GM18870 (cell line): ENCODE data around the gene VPS35.
"Not testable (repeated sequence)": the region's sequence is repeated elsewhere in the genome, so short reads cannot be mapped to it uniquely, and the experiment has no call there.

Experiments
- ATAC-seq: cut with Tn5 transposase; IDR thresholded peaks from one replicate; pipeline ENCODE4 v1.9.1; 2021; ENCODE audit warnings: moderate library complexity; ENCODE audit not compliant: unreplicated experiment

The VPS35 gene

DNA sequence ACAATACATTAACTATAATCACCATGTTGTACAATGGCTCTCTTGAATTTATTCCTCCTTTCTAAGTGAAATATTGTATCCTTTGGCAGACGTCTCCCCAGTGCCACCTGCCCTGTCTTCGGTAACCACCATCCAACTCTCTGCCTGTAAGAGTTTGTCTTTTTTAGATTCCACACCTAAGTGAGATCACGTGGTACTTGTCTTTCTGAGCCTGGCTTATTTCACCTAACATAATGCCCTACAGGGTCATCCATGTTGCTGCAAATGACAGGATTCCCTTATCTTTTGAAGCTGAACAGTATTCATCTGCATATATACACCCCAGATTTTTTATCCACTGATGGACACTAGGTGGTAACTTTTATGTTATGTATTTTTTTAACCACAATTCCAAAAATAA, 24.7 kb upstream of the VPS35 start:
- ATAC-seq = no peak

DNA sequence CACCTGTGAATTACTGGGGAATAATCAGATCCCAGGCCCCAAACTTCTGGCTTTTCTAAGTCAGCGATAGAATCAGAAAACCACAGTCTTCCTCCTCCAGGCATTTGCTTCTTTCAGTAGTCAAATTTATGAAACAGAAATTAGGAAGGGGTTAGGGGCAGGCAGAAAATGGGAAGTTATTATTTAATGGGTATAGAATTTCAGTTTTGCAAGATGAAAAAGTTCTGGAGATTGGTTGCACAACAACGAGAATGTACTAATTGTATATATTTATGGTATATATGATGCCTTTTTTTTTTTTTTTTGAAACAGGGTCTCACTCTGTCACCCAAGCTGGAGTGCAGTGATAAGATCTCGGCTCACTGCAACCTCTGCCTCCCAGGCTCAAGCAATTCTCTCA, 23.9 kb upstream of the VPS35 start:
- no peak for ATAC-seq

DNA sequence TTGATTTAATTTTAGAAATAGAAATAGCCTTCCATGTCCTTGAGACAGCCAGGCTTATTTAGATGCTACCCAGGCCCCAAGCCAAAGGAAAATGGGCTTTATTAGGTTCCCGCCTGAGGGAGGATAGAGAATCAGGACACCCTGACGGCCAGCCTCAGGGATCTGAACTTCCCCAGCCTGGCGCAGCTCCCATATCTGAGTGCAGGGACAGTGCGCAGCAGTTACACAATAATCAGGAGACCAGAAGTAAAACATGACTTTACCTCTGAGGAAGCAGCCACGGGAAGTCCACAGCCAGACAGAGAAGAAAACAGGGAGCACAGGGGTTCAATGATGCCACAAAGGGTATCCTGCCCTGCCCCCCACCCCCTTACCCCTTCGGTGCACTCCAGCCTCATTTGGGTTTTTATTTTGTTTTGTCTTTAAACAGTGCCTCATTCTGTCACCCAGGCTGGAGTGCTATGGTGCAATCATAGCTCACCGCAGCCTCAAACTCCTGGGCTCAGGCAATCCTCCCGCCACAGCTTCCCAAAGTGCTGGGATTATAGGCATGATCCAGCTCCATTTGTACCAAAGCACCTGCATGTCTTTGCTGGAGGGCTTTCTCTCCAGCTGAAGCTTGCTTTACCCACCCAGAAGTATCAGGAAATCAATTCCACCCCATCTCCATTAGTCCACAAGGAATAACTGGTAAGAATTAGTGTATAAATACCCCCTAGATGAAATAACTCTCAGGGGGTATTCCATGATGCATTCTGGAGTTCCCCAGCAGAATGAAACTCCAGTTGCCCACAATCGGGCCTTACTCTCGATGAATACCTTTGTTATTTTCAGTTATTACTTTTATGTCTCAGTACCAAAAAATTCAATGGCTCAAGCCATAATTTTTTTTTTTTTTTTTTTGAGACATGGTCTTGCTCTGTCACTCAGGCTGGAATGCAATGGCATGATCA, 22.4 kb upstream of the VPS35 start:
- no peak for ATAC-seq

DNA sequence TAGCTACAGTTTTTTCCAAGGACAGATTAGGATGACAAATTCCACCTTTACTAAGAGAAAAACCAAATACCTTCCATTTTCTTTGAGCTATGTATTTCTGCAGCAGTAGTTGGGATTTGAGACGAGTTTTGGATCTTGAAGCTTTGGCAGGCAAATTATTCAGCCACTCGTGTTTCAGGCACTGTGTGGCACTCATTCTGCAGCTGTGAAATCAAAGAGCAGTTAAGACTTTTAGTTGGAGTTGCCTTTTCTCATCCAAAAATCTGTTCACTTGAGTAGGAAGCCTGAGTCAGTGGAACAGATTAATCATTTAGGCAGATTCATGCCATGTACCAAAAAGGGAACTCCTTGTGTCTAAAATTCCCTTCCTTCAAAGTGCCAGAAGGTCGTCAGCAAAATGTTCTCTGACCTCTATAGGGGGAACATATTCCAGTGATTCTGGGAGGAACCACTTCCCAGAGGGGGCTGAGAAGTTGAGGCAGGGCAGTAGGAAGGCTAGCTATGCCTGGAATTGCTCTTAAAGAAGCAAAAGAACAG, 20.6 kb upstream of the VPS35 start:
- ATAC-seq = no peak

DNA sequence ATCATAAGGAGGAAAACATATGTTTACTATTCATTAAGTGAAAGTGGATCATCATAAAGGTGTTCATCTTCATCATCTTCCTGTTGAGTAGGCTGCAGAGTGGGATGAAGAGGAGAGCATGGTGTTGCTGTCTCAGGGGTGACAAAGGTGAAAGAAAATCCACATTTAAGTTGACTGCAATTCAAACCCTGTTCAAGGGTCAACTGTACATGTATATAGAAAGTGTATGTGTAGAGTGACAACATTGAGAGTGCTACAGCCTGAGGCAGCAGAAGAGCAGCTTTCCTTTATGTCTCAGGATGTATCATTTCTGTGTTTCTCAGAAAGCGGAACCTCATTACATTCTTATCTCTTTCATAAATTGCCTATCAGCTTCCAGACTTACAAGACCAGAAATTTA, 17.7 kb upstream of the VPS35 start:
- ATAC-seq = no peak

DNA sequence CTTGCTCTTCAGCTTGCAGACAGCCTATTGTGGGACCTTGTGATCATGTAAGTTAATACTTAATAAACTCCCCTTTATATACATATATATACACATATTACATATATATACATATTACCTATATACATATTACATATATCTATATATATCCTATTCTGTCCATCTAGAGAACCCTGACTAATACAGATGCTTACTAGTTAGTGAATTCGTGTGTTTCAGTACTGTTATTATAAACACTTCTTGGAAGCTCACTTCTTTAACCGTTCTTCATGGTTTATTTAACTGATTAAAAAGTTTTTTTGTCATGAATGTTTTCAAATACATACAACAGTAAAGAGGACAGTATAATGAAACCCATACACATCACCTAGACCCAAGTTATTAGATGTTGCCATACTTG, 13.1 kb upstream of the VPS35 start:
- ATAC-seq = no peak

DNA sequence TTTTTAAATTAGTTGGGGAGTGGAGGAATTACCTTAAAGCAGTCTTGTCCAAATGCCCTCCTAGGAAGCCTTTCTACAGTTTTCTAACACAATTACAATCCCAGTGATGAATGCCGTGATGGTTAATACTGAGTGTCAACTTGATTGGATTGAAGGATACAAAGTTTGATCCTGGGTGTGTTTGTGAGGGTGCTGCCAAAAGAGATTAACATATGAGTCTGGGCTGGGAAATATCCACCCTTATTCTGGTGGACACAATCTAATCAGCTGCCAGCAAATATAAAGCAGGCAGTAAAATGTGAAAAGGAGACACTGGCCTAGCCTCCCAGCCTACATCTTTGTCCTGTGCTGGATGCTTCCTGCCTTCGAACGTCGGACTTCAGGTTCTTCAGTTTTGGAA, 12.6 kb upstream of the VPS35 start:
- ATAC-seq = no peak

DNA sequence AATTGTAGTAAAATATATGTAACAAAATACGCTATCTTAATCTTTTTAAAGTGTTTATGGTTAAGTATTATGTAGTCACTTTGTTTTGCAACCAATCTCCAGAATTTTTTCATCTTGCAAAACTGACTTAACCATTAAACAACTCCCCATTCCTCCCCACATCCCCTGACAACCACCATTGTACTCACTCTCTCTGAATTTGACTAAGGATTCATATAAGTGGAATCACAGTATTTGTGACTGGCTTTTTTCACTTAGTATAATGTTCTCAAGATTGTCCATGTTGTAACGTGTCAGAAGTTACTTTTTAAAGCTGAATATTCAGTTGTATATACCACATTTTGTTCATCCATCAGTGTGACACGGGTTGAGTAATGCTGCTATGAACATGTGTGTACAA, 11.1 kb upstream of the VPS35 start:
- ATAC-seq = no peak

DNA sequence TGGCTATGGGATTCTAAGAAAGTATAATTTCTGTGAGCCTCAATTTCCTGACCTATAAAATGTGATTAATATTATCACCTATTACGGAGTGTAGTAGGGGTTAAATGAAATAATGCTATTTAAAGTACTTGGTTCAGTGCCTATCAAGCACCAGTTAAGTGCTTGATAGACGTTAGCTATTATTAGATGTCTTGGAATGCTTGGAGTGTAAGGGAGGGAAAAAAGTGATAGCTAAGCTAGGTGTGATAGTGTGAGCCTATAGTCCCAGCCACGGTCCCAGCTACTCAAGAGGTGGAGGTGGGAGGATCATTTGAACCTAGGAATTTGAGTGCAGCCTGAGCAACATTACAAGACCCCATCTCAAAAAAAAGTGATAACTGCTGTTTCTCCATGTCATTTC, 8.0 kb upstream of the VPS35 start:
- no peak for ATAC-seq

DNA sequence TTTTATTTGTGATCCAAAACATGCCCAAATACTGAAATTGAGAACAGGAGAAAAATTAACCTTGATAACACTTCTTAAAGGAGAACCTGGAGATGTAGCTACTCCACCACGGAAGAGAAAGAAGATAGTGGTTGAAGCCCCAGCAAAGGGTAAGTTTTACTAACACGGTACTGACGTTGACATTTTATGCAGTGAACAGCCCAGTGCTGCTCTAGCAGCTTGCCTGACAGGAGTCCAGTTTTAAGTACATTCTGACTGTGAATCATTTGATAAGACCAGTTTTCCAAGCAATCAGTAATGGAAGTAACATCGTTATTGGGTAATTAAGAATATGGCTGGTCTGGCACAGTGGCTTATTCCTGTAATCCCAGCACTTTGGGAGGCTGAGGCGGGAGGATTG, 7.0 kb upstream of the VPS35 start:
- ATAC-seq = no peak

DNA sequence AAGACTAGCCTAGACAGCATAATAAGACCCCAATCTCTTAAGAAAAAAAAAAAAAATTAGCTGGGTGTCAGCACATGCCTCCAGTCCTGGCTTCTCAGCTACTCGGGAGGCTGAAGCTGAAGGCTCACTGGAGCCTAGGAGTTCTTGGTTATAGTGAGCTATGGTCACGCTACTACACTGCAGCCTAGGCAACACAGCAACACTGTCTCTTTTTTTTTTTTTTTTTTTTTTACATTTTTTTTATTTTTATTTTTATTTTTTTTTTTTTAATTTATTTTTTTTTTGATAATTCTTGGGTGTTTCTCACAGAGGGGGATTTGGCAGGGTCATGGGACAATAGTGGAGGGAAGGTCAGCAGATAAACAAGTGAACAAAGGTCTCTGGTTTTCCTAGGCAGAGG, 4.6 kb upstream of the VPS35 start:
- no peak for ATAC-seq

DNA sequence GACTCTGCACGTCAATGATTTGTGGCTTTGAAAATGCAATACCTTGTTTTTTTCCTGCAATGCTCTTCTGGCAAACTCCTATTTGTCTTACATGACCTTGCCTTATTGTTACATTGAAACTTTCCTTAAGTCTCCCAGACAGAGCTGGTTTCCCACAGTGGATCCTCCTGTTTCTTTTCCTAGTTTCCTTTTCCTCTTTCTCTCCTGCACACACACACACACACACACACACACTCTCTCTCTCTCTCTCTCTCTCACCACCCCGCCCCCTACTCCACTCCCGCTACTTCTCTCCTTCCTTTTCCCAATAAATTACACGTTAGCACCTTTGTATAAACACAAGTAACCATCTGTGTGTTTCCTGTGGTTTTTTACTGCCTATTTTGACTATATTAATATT, 2.7 kb upstream of the VPS35 start:
- no peak for ATAC-seq

DNA sequence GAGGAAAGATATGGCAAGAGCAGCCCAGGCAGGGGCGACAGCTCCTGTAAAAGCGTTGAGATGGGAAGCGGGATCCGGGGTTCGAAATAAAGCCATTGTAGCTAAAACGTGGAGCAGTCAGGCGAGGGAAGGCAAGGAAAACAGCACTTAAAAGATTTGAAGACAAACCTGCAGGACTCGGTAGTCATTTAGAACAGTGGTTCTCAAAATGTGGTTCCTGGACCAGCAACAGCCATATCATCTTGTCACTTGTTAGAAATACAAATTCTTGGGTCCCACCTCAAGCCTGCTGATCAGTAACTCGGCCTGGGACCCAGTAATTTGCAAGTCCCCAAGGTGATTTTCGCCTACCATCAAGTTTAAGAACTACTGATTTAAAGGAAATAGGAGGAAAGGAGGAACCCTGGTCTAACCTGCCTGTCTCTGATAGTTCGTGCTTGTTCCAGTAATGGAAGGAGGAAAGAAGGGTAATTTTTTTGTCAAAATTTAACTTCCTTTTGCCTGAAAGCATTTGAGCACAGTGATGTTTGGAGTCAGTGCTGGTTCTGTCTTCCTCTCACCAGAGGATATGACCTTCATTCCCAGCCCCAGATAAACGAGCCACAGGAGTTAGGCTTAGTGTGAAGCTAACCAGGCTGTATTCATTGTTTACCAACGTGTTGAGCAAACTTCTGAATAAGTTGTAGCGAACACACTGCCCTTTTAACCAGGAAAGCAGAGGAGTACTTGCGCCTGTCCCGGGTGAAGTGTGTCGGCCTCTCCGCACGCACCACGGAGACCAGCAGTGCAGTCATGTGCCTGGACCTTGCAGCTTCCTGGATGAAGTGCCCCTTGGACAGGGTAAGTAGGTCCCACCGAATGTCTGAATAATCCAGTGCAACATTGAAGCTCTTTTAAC, 1.6 kb upstream of the VPS35 start:
- ATAC-seq = no peak

DNA sequence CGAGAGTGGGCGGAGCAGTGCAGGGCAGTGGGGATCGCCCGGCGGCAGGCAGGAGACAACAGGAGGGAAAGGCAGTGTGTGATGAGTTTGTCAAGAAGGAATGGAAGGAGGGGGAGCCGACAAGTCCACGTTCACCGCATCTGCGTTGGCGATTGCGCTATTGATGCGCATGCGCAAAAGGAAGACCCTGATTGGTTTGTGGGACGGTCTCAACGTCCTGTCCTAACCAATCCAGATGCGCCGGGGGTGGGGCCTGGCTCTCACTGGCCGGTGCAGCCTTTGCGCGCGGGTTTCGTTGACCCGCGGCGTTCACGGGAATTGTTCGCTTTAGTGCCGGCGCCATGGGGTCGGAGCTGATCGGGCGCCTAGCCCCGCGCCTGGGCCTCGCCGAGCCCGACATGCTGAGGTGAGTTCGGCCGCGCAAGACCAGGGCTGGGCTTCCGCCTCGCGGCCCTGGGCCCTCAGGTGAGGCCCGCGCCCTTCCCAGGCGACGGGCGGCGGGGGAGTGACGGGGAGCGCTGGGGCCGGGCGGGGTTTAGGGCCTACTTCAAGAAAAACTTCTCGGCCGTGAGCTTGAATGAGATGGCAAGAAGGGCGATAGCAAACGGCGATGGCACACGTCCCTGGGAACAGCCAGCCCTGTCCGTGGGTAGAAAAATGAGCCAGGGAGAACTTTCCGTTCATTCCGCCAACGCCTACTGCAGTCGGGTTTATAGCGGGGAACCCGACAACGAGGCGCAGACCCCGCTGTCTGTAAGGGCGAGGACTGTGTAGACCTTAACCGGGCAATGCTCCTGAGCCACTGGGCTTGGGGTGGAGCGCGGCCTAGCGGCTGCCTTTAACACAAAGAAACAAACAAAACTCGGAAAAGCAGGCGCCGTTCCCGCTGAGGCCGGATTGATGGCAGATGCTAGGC, 645 bp upstream of the VPS35 start, which contains the start of gene ORC6:
TSS of gene ORC6 (plus strand) at position 295 of the 916 bp plus-strand sequence. CDS start at position 342, 47 bp downstream.
- peak; percentile 70 for ATAC-seq

DNA sequence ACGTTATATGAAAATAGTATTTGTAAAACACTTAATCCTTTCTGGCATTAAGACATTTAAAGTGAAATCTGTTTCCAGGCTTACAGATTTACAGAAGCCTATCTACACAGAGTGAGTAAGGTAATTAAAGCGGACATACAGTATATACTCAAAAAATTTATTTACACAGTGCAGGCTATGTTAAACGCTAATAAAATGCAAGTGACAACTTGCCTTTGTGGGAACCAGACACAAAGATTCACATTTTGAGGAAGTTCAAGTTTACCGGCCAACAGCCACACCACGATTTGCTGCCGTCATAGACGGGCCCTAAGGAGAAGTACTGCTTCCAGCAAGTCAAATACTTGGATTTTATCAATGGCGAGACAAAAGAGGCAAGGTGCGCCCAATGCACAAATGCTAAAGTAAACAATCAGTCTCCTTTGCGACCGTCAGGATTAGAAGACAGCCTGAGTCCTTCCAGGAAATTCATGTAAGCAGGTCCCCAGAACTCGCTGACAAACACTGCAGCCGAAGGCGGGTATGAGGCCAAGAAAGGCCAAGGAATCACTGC, 801 bp downstream of the VPS35 start:
- ATAC-seq = peak; percentile 1

DNA sequence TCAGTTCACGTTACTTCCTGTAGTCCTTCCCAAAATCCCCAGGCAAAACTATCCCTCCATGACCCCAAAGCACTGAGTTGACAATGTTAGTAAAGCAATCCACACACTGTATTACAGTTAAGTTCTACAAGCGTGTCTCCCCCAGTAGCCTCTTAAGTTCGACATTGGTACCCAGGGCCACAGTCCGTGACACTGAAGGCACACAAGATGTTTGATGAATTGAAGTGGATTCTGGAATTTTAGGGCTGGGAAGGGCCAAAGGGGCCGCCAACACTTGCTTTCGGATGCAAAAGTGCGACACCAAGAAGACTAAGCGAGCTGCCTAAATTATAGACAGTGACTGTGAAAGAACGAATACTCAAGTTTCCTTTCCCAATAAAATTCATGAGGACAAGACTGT, 1.5 kb downstream of the VPS35 start:
- ATAC-seq = no peak

DNA sequence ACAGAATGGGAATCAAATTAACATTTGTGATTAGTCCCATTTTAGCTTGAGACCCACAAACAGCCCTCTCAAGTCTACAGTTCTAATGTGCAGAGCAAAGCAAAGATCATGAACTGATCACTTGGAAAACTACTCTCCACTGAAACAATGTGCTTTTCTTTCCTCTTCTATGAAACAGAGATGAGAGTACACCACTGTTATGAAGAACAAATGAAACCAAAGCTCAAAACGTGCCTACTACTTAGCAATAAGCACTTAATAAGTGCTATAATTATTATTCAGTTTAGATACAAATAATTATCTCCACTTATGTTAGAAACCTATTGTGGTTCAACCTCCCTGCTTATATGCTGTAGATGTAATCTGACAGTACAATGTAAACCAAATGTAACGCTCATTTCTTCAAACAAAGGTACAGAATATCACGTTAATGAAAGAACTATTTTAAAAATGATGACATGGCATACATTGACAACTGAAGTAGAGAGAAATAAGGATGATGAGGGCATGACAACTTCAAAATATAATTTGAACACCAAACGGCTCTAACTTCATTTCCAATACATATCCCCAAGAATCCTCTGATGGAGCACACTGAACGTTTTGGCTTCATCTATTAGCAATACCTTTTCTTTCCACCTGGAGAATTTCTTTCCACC, 2.0 kb downstream of the VPS35 start:
- no peak for ATAC-seq

DNA sequence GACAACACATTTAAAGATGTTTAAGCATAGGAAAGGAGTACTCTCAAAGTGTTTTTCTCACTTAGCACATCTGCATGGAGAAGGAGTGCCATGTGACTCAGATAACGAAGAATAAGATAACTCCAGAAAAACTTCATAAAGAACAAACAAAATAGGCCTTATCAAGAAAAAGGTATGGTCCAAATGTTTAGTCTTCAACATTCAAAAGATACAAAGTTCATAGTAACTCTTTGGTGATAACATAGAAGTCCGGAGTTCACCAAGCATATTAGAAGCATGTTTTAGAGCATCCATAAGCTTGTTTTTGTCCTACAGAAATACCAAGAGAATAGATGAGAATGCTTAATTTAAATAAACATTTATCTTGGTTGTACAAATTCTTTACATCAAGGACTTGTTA, 7.1 kb downstream of the VPS35 start:
- not testable (repeated sequence) for ATAC-seq

DNA sequence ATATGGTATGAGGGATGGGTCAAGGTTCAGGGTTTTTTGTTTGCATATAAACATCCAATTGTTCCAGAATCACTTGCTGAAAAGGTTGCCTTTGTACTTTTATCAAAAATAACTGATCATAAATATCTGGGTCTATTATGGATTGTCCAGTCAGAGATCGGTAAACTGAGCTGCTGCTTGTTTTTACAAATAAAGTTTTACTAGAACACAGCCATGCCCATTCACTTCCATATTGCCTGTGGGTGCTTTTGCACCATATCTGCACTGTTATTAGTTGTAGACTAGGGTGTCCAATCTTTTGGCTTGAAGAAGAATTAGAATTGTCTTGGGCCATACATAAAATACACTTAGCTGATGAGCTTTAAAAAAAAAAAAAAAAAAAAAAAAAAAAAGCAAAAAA, 11.0 kb downstream of the VPS35 start:
- not testable (repeated sequence) for ATAC-seq
